GM21717 (cell line): Measurements from ENCODE around the gene LRPAP1.
"Not testable (repeated sequence)": the region's sequence is repeated elsewhere in the genome, so short reads cannot be mapped to it uniquely, and the experiment has no call there.

Experiments
- ATAC-seq: cut with Tn5 transposase; IDR thresholded peaks from one replicate; pipeline ENCODE4 v1.9.1; 2021; ENCODE audit warnings: mild to moderate bottlenecking, moderate library complexity; ENCODE audit not compliant: unreplicated experiment

The LRPAP1 gene

DNA sequence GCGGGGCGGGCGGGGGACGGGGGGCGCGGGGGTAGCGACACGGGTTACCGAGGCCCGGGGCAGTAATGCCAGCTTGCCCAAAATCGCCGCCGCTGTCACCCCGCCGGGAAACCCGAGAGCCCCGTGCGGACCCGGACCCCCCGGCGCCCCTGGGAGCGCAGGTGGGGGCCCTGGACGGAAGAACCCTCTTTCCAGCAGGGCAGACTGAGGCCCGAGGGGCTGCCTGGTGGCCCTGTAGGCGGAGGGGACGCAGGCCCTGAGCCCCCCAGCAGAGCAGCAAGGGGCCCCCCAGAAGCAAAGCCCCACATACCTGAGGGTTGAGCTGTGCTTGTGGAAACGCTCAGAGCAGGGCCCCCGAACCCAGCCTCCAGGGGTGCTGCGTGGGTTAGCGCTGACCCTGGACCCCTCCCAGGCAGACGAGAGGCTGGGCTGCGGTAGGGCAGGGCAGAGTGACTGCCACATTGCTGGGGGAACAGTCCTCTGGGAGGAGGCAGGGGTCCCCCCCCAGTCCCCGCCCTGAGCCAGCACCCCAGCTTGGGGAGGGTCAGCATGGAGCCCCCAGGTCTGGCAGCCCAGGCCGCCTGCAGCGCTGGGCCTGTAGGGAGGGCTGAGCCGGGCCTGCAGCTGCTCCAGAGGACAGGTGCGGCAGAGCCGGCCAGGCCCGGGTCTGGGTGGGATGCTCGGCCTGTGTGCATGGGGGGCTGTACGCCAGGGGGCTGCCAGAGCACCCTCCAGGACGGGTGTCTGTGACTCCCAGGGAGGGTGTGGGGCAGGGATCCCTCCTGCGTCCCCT, 68.5 kb downstream of the LRPAP1 start:
- ATAC-seq, result no peak

GRCh38 chr4:3462790-3463415, 69.3 kb downstream of the LRPAP1 start, which contains the start of gene DOK7:
DOK7 (plus strand) TSS chr4:3463306; CDS start chr4:3463376, 70 bp downstream.
- ATAC-seq, result no peak

DNA sequence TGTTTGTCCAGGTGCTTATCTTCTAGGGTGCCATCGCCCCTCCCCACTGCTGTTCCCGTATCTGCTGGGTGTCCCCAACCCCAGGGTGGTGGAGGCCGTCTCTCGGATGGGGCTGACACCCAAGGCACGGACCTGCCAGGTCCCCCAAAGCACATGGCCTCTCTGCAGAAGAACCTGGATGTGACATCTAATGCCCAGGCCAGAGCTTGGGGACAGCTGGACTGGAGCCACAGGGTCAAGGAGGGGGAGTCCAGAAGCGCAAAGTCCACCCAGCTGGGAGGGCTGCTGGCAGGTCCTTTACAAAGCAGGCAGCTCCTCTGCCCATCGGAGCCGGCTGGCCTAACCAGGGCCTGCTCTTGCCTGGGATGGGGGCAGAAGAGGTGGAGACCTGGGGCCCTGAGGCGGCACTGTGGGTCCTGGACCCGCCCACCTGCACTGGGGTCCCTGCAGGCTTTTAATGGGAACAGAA, 69.9 kb downstream of the LRPAP1 start:
- no peak for ATAC-seq

- no peak for ATAC-seq
Measured at GRCh38 chr4:3461515-3462291, 70.5 kb downstream of the LRPAP1 start.

GRCh38 chr4:3460926-3461325, 71.3 kb downstream of the LRPAP1 start:
- ATAC-seq, result no peak

GRCh38 chr4:3459156-3459555, 73.1 kb downstream of the LRPAP1 start:
- not testable (repeated sequence) for ATAC-seq

- no peak for ATAC-seq
Measured at GRCh38 chr4:3458371-3458770, 73.9 kb downstream of the LRPAP1 start.

GRCh38 chr4:3455596-3455995, 76.6 kb downstream of the LRPAP1 start:
- not testable (repeated sequence) for ATAC-seq
